Activated B cell treated with CpG ODN at 0.5 μM for 24 hours (primary cell): ENCODE measurements around the gene MPRIP. TPM values are rescaled to one million over a fixed set of nuclear protein-coding genes. Genes with fewer than 3 reads are reported as not detected.

ENCODE experiments used
- ATAC-seq: fragments of 200-7000 bp; cut with Tn5 transposase; one replicate; pipeline ENCODE4 v1.10.0; 2021; ENCODE audit warnings: low read depth, mild to moderate bottlenecking, moderate library complexity
- CTCF ChIA-PET: fragments of 350-600 bp; sonication (Branson Sonifier 250); formaldehyde crosslinking; loops from one replicate; lab custom pipeline; 2021; ENCODE audit warnings: antibody characterized with exemption; lab: Charles Lee
- POLR2A ChIA-PET: fragments of 350-600 bp; sonication (Branson Sonifier 250); formaldehyde crosslinking; loops from one replicate; lab custom pipeline; 2021; ENCODE audit warnings: antibody characterized with exemption; lab: Charles Lee
- DNase-seq: peaks from one replicate; pipeline ENCODE4 v3.0.0; 2022
- H3K27ac Mint-ChIP-seq: one replicate; pipeline ENCODE4 v1.8.0; 2020; ENCODE audit warnings: mixed read lengths
- H3K27me3 Mint-ChIP-seq: one replicate; pipeline ENCODE4 v1.8.0; 2021; ENCODE audit warnings: mixed read lengths
- H3K36me3 Mint-ChIP-seq: one replicate; pipeline ENCODE4 v1.8.0; 2021; ENCODE audit warnings: low read depth, mixed read lengths
- H3K4me1 Mint-ChIP-seq: one replicate; pipeline ENCODE4 v1.8.0; 2021; ENCODE audit warnings: mixed read lengths
- H3K4me3 Mint-ChIP-seq: one replicate; pipeline ENCODE4 v1.8.0; 2020; ENCODE audit warnings: mild to moderate bottlenecking, mixed read lengths
- H3K9me3 Mint-ChIP-seq: one replicate; pipeline ENCODE4 v1.8.0; 2020; ENCODE audit warnings: mixed read lengths
- intact Hi-C: fragments of 100-400 bp; cut with micrococcal nuclease; formaldehyde crosslinking; loops from one replicate; pipeline ENCODE4 v1.15.1; 2024
- total RNA-seq: library from RNA; stranded (reverse); gene quantifications from 2 replicates; pipeline ENCODE4 v1.2.3, GENCODE V29; 2022
- TF ChIP-seq, protein P1 (sequence below): fragments of 200-600 bp; IDR thresholded peaks from one replicate; pipeline ENCODE4 v1.8.0; 2022; ENCODE audit warnings: antibody characterized with exemption, mild to moderate bottlenecking

MPRIP gene
- total RNA-seq, 1 donor from 2014 or later: 231 TPM

DNA sequence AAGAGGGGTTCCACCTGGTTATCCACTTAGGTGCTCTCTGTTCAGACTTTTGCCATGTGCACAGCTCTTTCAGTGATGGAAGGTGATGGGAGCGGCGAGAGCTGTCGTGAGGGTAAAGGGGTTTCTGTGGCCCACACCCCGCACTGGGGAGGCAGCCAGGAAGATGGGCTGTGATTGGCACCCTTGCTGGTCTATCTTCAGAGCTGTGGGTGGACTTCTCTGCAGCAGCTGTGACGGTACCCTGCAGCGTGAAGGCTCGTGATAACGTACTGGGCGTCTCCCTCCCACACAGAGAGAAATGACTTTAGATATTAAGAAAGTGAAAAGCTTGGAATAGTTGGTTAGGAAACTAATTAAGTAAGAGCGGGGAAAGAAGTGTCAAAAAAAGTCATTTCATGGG lies 45.8 kb downstream of the MPRIP start:
- ATAC-seq (no peak), DNase-seq (no peak)
- Mint-ChIP-seq H3K27me3 (no peaks in the 10 kb centered on the region), H3K4me1 (peaks cover 35% of the 10 kb centered on the region), H3K36me3 (peaks cover 74% of the 10 kb centered on the region), H3K9me3 (no peaks in the 10 kb centered on the region), H3K4me3 (no peak overlapping the region), H3K27ac (no peak overlapping the region)
- intact Hi-C loops: no loop called here
- ChIA-PET POLR2A (no interaction called here), CTCF (interaction anchor here (0.5 kb wide), 1 partner anchor 212 kb away, joined by 3 read pairs; no protein-coding TSS in a partner anchor)
- TF ChIP-seq, protein P1, sequence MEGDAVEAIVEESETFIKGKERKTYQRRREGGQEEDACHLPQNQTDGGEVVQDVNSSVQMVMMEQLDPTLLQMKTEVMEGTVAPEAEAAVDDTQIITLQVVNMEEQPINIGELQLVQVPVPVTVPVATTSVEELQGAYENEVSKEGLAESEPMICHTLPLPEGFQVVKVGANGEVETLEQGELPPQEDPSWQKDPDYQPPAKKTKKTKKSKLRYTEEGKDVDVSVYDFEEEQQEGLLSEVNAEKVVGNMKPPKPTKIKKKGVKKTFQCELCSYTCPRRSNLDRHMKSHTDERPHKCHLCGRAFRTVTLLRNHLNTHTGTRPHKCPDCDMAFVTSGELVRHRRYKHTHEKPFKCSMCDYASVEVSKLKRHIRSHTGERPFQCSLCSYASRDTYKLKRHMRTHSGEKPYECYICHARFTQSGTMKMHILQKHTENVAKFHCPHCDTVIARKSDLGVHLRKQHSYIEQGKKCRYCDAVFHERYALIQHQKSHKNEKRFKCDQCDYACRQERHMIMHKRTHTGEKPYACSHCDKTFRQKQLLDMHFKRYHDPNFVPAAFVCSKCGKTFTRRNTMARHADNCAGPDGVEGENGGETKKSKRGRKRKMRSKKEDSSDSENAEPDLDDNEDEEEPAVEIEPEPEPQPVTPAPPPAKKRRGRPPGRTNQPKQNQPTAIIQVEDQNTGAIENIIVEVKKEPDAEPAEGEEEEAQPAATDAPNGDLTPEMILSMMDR: no peak

- H3K27ac Mint-ChIP-seq: no peak overlapping the region
- DNase-seq (no peak), ATAC-seq (no peak)
- intact Hi-C loops: no loop called here
- TF ChIP-seq, protein P1: no peak
- no peaks in the 10 kb centered on the region for H3K9me3 Mint-ChIP-seq
- no peaks in the 10 kb centered on the region for H3K27me3 Mint-ChIP-seq
- ChIA-PET CTCF (interaction anchor here (0.5 kb wide), 1 partner anchor 212 kb away, joined by 3 read pairs; no protein-coding TSS in a partner anchor), POLR2A (no interaction called here)
- peaks cover 66% of the 10 kb centered on the region for H3K36me3 Mint-ChIP-seq
- H3K4me3 Mint-ChIP-seq: no peak overlapping the region
- H3K4me1 Mint-ChIP-seq: peaks cover 40% of the 10 kb centered on the region
Measured at GRCh38 chr17:17088541-17089525, 46.6 kb downstream of the MPRIP start.

DNA sequence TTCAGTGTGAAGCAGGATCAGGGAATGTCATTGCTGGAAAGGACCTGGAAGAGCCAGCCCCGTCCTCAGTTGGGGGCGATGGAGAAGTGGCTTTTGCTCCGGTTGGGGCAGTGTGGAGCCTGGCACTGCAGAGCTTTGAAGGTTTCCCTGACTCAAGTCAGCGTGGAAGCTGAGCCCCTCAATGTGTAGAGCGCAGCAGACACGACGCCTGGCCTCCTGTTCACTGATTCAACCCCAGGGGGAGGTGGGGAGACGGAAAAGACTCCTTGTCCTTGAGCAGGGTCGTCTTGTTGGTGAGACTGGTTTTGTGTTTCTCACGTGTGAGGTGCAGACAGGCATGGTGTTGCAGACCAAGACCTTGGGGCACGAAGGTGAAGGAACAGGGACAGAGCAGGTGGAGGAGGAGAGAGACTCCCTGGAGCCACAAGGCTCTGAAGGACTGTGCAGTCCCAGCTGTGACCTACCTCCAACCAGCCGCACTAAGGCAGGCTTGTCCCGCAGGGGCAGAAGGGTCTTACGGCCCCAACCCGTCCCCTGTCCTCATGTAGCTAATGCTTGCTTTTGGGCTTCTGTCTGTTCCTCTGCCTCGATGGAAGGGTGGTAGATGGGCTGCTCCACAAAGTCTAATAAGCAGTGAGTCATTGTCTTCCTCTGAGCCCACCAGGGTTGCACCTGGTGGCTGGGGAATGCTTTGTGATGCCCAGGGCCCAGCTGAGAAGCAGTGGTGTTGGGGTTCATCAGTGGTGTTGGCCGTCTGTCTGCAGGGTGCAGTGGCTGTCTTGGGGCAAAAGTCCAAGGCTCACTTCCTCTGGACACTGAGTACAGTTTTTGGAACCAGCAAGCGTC lies 47.8 kb downstream of the MPRIP start:
- H3K27me3 Mint-ChIP-seq: no peaks in the 10 kb centered on the region
- intact Hi-C loops: no loop called here
- TF ChIP-seq, protein P1: no peak
- H3K4me3 Mint-ChIP-seq: no peak overlapping the region
- H3K27ac Mint-ChIP-seq: no peak overlapping the region
- CTCF ChIA-PET: no interaction called here
- ATAC-seq (no peak), DNase-seq (no peak)
- POLR2A ChIA-PET: no interaction called here
- peaks cover 49% of the 10 kb centered on the region for H3K4me1 Mint-ChIP-seq
- no peaks in the 10 kb centered on the region for H3K9me3 Mint-ChIP-seq
- peaks cover 59% of the 10 kb centered on the region for H3K36me3 Mint-ChIP-seq

DNA sequence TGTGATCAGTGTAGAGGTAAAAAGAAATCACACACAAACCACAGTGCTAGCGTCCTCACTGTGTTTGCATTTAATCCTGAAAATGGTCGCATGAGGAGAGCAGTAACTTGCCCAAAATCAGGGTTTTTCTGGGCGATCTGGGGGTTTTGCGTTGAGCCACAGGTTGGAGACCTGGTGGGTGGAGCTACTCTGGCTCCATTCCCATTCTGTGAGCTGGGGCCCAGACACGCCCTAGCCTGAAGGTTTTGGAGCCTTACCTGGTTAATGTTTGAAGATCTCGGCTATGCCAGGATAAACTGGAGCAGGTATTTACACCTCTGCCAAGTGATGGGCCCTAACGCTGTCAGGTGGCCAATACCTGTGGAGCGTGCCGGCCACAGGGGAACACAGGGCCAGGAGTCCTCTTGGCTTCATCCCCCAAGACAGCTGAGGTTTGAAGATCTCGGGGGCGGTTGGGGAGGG lies 48.4 kb downstream of the MPRIP start:
- no peak overlapping the region for H3K4me3 Mint-ChIP-seq
- intact Hi-C loops: no loop called here

More for the DNA sequence above, 48.4 kb downstream of the MPRIP start:
- ChIA-PET CTCF (no interaction called here), POLR2A (no interaction called here)
- TF ChIP-seq, protein P1: no peak
- no peak overlapping the region for H3K27ac Mint-ChIP-seq
- H3K4me1 Mint-ChIP-seq: peaks cover 50% of the 10 kb centered on the region
- H3K27me3 Mint-ChIP-seq: no peaks in the 10 kb centered on the region
- no peaks in the 10 kb centered on the region for H3K9me3 Mint-ChIP-seq
- peaks cover 56% of the 10 kb centered on the region for H3K36me3 Mint-ChIP-seq
- ATAC-seq (no peak), DNase-seq (no peak)
